GM18526 (cell line): Measurements from ENCODE around the gene AIDA.

ENCODE experiments used
- POLR2A ChIP-seq: IDR thresholded peaks from 3 replicates; pipeline ENCODE4 v1.6.1; 2011; ENCODE audit not compliant: insufficient read length; ENCODE audit errors: extremely low read depth

Gene AIDA

GRCh38 chr1:222680080-222680479 is 32.2 kb downstream of the AIDA start:
- no peak for TF ChIP-seq POLR2A

- TF ChIP-seq POLR2A = no peak
Observed at GRCh38 chr1:222670110-222670509, 42.2 kb downstream of the AIDA start.

GRCh38 chr1:222665964-222666363 is 46.3 kb downstream of the AIDA start:
- TF ChIP-seq POLR2A = no peak

GRCh38 chr1:222663431-222663934 is 48.8 kb downstream of the AIDA start:
- no peak for TF ChIP-seq POLR2A

GRCh38 chr1:222657899-222658298 is 54.4 kb downstream of the AIDA start:
- no peak for TF ChIP-seq POLR2A

- no peak for TF ChIP-seq POLR2A
Observed at GRCh38 chr1:222656391-222657155, 55.7 kb downstream of the AIDA start.

- no peak for TF ChIP-seq POLR2A
Observed at GRCh38 chr1:222654849-222655248, 57.4 kb downstream of the AIDA start.

- TF ChIP-seq POLR2A = no peak
Observed at GRCh38 chr1:222653178-222653827, 59.0 kb downstream of the AIDA start.

- no peak for TF ChIP-seq POLR2A
Observed at GRCh38 chr1:222652676-222653075, 59.6 kb downstream of the AIDA start.

- no peak for TF ChIP-seq POLR2A
Observed at GRCh38 chr1:222644636-222644980, 67.7 kb downstream of the AIDA start.

GRCh38 chr1:222643938-222644635 is 68.2 kb downstream of the AIDA start:
- TF ChIP-seq POLR2A = peak; percentile 79

- TF ChIP-seq POLR2A = no peak
Observed at GRCh38 chr1:222643606-222643937, 68.7 kb downstream of the AIDA start.

- TF ChIP-seq POLR2A = no peak
Observed at GRCh38 chr1:222642468-222642867, 69.8 kb downstream of the AIDA start.

- no peak for TF ChIP-seq POLR2A
Observed at GRCh38 chr1:222641269-222641948, 70.9 kb downstream of the AIDA start.

- no peak for TF ChIP-seq POLR2A
Observed at GRCh38 chr1:222634180-222635013, 77.9 kb downstream of the AIDA start.
